Mesendoderm (in vitro differentiated cells): ENCODE data around the gene CAPN15.

Experiments used
- DNase-seq: peaks from one replicate; pipeline ENCODE4 v3.0.0; 2013
- H2AK5ac ChIP-seq: 2 replicates; pipeline ENCODE4 v1.6.1; 2013; ENCODE audit warnings: low read length, inconsistent platforms
- H2BK120ac ChIP-seq: 2 replicates; pipeline ENCODE4 v1.6.1; 2013; ENCODE audit warnings: low read depth, mild to moderate bottlenecking, low read length, moderate library complexity, mixed read lengths
- H2BK15ac ChIP-seq: replicated peaks from 2 replicates; pipeline ENCODE4 v1.6.1; 2013; ENCODE audit warnings: low read depth, mild to moderate bottlenecking, moderate library complexity
- H2BK5ac ChIP-seq: 2 replicates; pipeline ENCODE4 v1.6.1; 2013; ENCODE audit warnings: low read length, inconsistent platforms
- H3K18ac ChIP-seq: 2 replicates; pipeline ENCODE4 v1.6.1; 2013; ENCODE audit warnings: mild to moderate bottlenecking, low read length, mixed read lengths
- H3K23ac ChIP-seq: one replicate; pipeline ENCODE4 v1.6.1; 2013; ENCODE audit warnings: low read length
- H3K27ac ChIP-seq: 2 replicates; pipeline ENCODE4 v1.5.1; 2013; ENCODE audit warnings: low read depth, mild to moderate bottlenecking, inconsistent platforms, low read length, moderate library complexity
- H3K27me3 ChIP-seq: 2 replicates; pipeline ENCODE4 v1.6.1; 2013; ENCODE audit warnings: low read length, control low read depth, mild to moderate bottlenecking, inconsistent platforms; ENCODE audit not compliant: insufficient read depth, poor library complexity
- H3K36me3 ChIP-seq: 2 replicates; pipeline ENCODE4 v1.6.1; 2013; ENCODE audit warnings: low read length, inconsistent platforms; ENCODE audit not compliant: control insufficient read depth, insufficient read depth
- H3K4ac ChIP-seq: one replicate; pipeline ENCODE4 v1.6.1; 2013; ENCODE audit warnings: low read depth, mild to moderate bottlenecking, low read length, moderate library complexity
- H3K4me1 ChIP-seq: 2 replicates; pipeline ENCODE4 v1.6.1; 2013; ENCODE audit warnings: low read depth, low read length, inconsistent platforms; ENCODE audit not compliant: control insufficient read depth
- H3K4me2 ChIP-seq: 2 replicates; pipeline ENCODE4 v1.6.1; 2013; ENCODE audit warnings: low read length
- H3K4me3 ChIP-seq: 2 replicates; pipeline ENCODE4 v1.5.1; 2013; ENCODE audit warnings: mild to moderate bottlenecking, low read length
- H3K56ac ChIP-seq: one replicate; pipeline ENCODE4 v1.6.1; 2013; ENCODE audit warnings: low read length
- H3K79me1 ChIP-seq: 2 replicates; pipeline ENCODE4 v1.6.1; 2013; ENCODE audit warnings: low read length, inconsistent platforms
- H3K79me2 ChIP-seq: 2 replicates; pipeline ENCODE4 v1.6.1; 2013; ENCODE audit warnings: mild to moderate bottlenecking, low read length; ENCODE audit not compliant: control insufficient read depth, insufficient read depth
- H3K9ac ChIP-seq: 2 replicates; pipeline ENCODE4 v1.6.1; 2013; ENCODE audit warnings: low read length, inconsistent platforms
- H4K5ac ChIP-seq: one replicate; pipeline ENCODE4 v1.6.1; 2013; ENCODE audit warnings: low read length
- H4K8ac ChIP-seq: one replicate; pipeline ENCODE4 v1.6.1; 2013; ENCODE audit warnings: low read depth, mild to moderate bottlenecking, control low read depth, low read length, moderate library complexity
- WGBS: extraction: QIAGEN DNeasy Blood & Tissue Kit; methylation state at CpG from one replicate; pipeline ENCODE4 v1.1.7; 2013; ENCODE audit warnings: low lambda C conversion rate, missing lambda C conversion rate; ENCODE audit not compliant: insufficient coverage; ENCODE audit errors: extremely low coverage; 5-methylcytosine and 5-hydroxymethylcytosine counted together

The CAPN15 gene

DNA sequence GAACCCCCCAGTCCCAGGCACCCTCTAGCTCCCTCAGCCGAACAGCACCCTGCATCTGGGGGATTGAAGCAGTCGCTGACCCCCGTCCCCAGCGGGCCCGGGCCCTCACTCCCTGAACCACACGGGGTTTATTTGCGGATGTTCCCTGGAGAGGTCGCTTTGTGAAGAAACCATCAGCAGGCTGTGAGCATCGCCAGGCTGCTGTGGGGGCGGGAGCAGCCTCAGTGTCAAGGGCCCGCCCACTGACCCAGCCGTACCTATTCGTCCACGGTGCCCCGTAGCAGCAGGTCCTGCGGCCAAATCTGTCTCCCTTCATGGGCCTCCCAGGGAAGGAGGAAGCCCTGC, 55.9 kb downstream of the CAPN15 start:
- no peak overlapping the region for H3K18ac ChIP-seq
- no peak overlapping the region for H2AK5ac ChIP-seq
- peaks cover 2% of the 10 kb centered on the region for H3K79me1 ChIP-seq
- no peak overlapping the region for H2BK15ac ChIP-seq
- H2BK120ac ChIP-seq = no peak overlapping the region
- H3K27me3 ChIP-seq = no peaks in the 10 kb centered on the region
- peak; percentile 50 for DNase-seq
- H3K56ac ChIP-seq = no peak overlapping the region
- no CpG with 5 or more reads among the region's 16 CpGs for WGBS
- H3K23ac ChIP-seq = no peak overlapping the region
- H3K4me1 ChIP-seq = no peaks in the 10 kb centered on the region
- no peak overlapping the region for H3K4me2 ChIP-seq
- no peaks in the 10 kb centered on the region for H3K36me3 ChIP-seq
- no peak overlapping the region for H3K9ac ChIP-seq
- H2BK5ac ChIP-seq = no peak overlapping the region
- H4K5ac ChIP-seq = no peak overlapping the region
- no peak overlapping the region for H4K8ac ChIP-seq
- H3K27ac ChIP-seq = no peak overlapping the region
- no peak overlapping the region for H3K4me3 ChIP-seq
- peaks cover 4% of the 10 kb centered on the region for H3K79me2 ChIP-seq
- H3K4ac ChIP-seq = no peak overlapping the region

DNA sequence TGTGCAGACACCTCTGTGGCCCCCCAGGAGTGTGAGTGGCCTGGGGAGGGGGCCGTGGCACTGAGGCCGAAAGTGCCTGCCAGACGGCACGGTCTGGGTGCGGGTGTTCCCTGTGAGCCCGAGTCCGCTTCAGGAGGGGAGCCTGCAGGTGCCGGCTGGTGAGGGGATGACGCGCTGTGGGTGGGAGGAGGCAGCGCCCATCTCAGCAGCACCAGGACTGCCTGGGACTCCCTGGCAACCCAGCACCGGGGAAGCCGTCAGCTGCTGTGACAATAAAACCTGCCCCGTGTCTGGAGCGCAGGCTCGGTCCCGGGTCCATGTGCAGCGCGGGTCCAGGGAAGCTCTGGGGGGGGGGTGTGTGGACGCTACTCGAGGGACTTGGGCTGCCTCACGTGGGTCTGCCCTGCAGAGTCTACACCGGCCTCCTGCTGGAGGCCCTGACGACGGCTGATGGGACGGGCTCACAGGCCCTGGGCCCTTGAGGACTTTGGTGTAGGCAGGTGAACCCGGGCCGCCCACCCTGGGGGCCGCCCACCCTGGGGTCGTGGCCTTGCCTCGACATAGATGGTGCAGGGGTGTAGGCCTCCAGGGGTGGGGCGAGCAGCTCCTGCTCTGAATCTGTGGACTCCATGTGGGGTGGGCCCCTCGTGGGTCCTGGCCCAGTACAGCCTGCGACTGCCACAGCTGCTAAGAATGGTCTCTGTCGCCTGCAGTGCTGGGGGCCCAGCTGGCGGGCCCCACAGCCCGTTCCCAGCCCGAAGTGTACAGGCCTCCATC, 56.5 kb downstream of the CAPN15 start:
- no CpG with 5 or more reads among the region's 38 CpGs for WGBS

DNA sequence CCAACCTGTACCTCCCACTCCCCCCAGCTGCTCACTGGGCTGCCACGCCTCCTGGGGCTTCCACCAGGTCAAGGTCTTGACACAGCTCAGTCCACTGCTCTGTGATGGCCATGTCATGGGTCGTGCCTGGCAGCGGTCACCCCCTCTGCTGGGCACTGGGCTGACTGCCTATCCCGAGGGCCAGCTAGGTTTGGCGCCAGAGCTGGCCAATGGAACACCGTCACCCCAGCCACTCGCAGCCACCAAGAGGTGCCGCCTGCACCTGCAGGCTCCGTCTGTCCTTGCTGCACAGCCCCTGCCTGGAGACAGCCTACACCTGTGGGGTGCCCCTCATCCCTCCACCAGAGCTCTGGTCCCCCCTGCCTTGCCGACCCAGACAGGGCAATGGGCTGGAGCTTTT, 57.8 kb downstream of the CAPN15 start:
- Histone ChIP-seq H2BK15ac (no peak overlapping the region), H4K5ac (no peak overlapping the region), H3K79me2 (peaks cover 4% of the 10 kb centered on the region), H3K56ac (no peak overlapping the region), H3K36me3 (no peaks in the 10 kb centered on the region), H4K8ac (no peak overlapping the region), H3K9ac (no peak overlapping the region), H3K79me1 (peaks cover 2% of the 10 kb centered on the region), H3K4me3 (no peak overlapping the region), H3K27me3 (no peaks in the 10 kb centered on the region), H3K4me1 (no peaks in the 10 kb centered on the region), H3K4ac (no peak overlapping the region), H3K4me2 (no peak overlapping the region), H2AK5ac (no peak overlapping the region), H3K23ac (no peak overlapping the region), H2BK120ac (no peak overlapping the region), H2BK5ac (no peak overlapping the region), H3K27ac (no peak overlapping the region), H3K18ac (no peak overlapping the region)
- no CpG with 5 or more reads among the region's 10 CpGs for WGBS
- peak; percentile 42 for DNase-seq

More for the DNA sequence above, 56.5 kb downstream of the CAPN15 start:
- H3K4me3 ChIP-seq = no peak overlapping the region
- no peak overlapping the region for H3K9ac ChIP-seq
- H3K18ac ChIP-seq = no peak overlapping the region
- H3K4me1 ChIP-seq = no peaks in the 10 kb centered on the region
- no peak overlapping the region for H2BK15ac ChIP-seq
- H4K8ac ChIP-seq = no peak overlapping the region
- no peak overlapping the region for H3K4ac ChIP-seq
- no peaks in the 10 kb centered on the region for H3K27me3 ChIP-seq
- DNase-seq = no peak
- no peaks in the 10 kb centered on the region for H3K36me3 ChIP-seq
- H3K27ac ChIP-seq = no peak overlapping the region
- H3K4me2 ChIP-seq = no peak overlapping the region
- no peak overlapping the region for H3K56ac ChIP-seq
- no peak overlapping the region for H2BK120ac ChIP-seq
- H4K5ac ChIP-seq = no peak overlapping the region
- peaks cover 4% of the 10 kb centered on the region for H3K79me2 ChIP-seq
- H2BK5ac ChIP-seq = no peak overlapping the region
- H3K79me1 ChIP-seq = peaks cover 2% of the 10 kb centered on the region
- H2AK5ac ChIP-seq = no peak overlapping the region
- H3K23ac ChIP-seq = no peak overlapping the region

DNA sequence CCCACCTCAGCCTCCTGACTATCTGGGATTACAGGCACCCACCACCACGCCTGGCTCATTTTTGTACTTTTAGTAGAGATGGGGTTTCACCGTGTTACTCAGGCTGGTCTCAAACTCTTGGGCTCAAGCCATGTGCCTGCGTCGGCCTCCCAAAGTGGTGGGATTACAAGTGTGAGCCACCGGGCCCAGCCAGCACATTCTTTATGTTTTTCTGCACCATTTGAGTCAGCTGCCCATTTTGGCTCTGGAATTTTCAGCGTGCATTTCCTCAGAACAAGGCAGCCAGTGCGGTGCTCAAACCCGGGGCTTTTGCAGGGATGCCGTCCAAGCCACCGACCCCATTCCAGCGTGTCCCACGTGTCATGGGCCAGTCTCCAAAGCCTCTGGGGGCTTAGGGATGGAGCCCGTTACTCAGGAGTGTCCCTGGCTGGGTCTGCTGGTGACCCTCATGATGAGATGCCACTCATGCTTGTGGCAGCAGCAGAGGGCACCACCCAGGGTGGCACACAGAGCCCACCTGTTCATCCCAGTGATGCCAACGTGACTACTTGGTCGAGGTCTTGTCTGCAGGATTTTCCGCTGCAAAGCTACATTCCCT, 58.6 kb downstream of the CAPN15 start:
- DNase-seq = no peak
- no peak overlapping the region for H3K9ac ChIP-seq

DNA sequence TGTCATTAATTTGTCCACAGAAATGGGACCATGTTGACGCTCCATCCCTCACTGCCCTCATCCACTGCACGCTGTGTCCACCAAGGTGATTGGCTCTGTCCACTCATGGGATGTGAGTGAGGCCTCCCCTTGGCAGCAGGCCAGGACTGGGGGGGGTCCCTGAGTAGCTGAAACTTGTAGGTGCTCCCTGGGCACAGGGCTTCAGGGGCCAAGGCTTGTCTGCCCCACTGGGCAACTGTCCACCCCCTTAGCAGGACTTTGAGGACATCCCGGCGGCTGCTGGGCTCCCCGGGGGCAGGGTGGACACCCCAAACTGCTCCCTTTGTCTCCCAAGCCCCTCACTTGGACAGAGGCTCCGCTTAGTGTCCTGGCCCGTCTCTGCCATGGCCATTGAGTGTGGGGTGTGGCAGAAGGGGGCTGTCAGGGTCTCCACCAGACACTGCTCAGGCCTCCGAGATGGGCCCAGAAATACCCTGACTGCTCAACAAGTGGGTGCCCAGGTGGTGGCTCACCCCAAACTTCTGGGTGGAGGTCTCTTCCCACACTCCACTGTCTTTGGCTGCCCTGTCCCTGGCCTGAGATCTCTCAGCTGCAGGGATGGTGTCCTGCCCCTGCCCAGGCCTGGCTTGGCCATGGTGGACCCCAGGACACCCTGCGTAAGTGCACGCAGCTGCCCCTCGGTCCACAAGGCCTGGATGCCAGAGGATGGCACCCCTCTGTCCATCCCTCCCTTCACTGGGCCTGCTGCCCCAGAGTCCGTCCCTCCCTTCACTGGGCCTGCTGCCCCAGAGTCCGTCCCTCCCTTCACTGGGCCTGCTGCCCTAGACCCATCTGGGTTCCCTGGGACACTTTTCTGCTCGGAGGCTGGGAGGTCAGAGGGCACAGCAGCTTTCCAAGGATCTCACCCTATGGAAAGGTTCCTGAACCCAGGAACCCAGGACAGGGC, 59.4 kb downstream of the CAPN15 start:
- no peak overlapping the region for H4K8ac ChIP-seq
- no peak overlapping the region for H3K23ac ChIP-seq
- no peak overlapping the region for H2AK5ac ChIP-seq
- WGBS = no CpG with 5 or more reads among the region's 14 CpGs
- H3K27me3 ChIP-seq = no peaks in the 10 kb centered on the region
- H3K4me2 ChIP-seq = no peak overlapping the region
- no peak overlapping the region for H4K5ac ChIP-seq
- H3K18ac ChIP-seq = no peak overlapping the region
- H3K9ac ChIP-seq = no peak overlapping the region
- no peak overlapping the region for H2BK15ac ChIP-seq
- H3K36me3 ChIP-seq = no peaks in the 10 kb centered on the region
- no peak overlapping the region for H2BK5ac ChIP-seq
- peaks cover 3% of the 10 kb centered on the region for H3K4me1 ChIP-seq
- no peak overlapping the region for H3K56ac ChIP-seq
- no peak overlapping the region for H3K4ac ChIP-seq
- no peak for DNase-seq
- no peak overlapping the region for H3K27ac ChIP-seq
- peaks cover 12% of the 10 kb centered on the region for H3K79me1 ChIP-seq
- H3K4me3 ChIP-seq = no peak overlapping the region
- no peak overlapping the region for H2BK120ac ChIP-seq
- peaks cover 12% of the 10 kb centered on the region for H3K79me2 ChIP-seq

More for the DNA sequence above, 58.6 kb downstream of the CAPN15 start:
- Histone ChIP-seq H2BK5ac (no peak overlapping the region), H2AK5ac (no peak overlapping the region), H3K56ac (no peak overlapping the region), H3K23ac (no peak overlapping the region), H3K36me3 (no peaks in the 10 kb centered on the region), H4K5ac (no peak overlapping the region), H2BK15ac (no peak overlapping the region), H3K27me3 (no peaks in the 10 kb centered on the region), H2BK120ac (no peak overlapping the region), H3K79me1 (peaks cover 10% of the 10 kb centered on the region), H3K79me2 (peaks cover 10% of the 10 kb centered on the region), H3K18ac (no peak overlapping the region), H4K8ac (no peak overlapping the region), H3K4me2 (no peak overlapping the region), H3K4me3 (no peak overlapping the region), H3K4me1 (peaks cover 3% of the 10 kb centered on the region), H3K27ac (no peak overlapping the region), H3K4ac (no peak overlapping the region)
- WGBS = no CpG with 5 or more reads among the region's 16 CpGs
